Subcutaneous preadipocyte (primary cell): ENCODE data around the gene COG3. TPM values are rescaled to one million over a fixed set of nuclear protein-coding genes. Genes with fewer than 3 reads are reported as not detected.

ENCODE experiments used
- small RNA-seq: library from RNA; depleted of rRNA; stranded (forward); fragments of <200 nt; gene quantifications from one replicate; pipeline ENCODE3, GENCODE V24; 2012
- total RNA-seq: library from RNA; depleted of rRNA; stranded (reverse); fragments of >200 nt; gene quantifications from 2 replicates; pipeline ENCODE4 v1.2.3, GENCODE V29; 2012

COG3 gene, protein sequence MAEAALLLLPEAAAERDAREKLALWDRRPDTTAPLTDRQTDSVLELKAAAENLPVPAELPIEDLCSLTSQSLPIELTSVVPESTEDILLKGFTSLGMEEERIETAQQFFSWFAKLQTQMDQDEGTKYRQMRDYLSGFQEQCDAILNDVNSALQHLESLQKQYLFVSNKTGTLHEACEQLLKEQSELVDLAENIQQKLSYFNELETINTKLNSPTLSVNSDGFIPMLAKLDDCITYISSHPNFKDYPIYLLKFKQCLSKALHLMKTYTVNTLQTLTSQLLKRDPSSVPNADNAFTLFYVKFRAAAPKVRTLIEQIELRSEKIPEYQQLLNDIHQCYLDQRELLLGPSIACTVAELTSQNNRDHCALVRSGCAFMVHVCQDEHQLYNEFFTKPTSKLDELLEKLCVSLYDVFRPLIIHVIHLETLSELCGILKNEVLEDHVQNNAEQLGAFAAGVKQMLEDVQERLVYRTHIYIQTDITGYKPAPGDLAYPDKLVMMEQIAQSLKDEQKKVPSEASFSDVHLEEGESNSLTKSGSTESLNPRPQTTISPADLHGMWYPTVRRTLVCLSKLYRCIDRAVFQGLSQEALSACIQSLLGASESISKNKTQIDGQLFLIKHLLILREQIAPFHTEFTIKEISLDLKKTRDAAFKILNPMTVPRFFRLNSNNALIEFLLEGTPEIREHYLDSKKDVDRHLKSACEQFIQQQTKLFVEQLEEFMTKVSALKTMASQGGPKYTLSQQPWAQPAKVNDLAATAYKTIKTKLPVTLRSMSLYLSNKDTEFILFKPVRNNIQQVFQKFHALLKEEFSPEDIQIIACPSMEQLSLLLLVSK
- 22.8 and 31.5 TPM in 2 replicates for total RNA-seq

GRCh38 chr13:45464687-45465453 is at the start of gene COG3:
COG3 (plus strand) TSS chr13:45464939; CDS start chr13:45465037, 98 bp downstream.

GRCh38 chr13:45417790-45418534 is 46.8 kb upstream of the COG3 start, which contains the start of gene SLC25A30:
SLC25A30 (minus strand) TSS chr13:45418373; CDS start chr13:45411425, 6,948 bp downstream.

Small RNA genes lying within 50 kb of the gene (small RNA-seq; reads per million reads assigned to genes)
- gene RNA5SP27: not detected
- not detected for gene TIMM9P3

Other genes starting within 250 kb of the COG3 start
- gene TPT1, start 123.8 kb upstream of the COG3 start, total RNA-seq: 1,458 and 2,683 TPM in 2 replicates
- gene SLC25A30, start 46.6 kb upstream of the COG3 start, total RNA-seq: 7.0 TPM in 2 replicates
- not detected in 2 replicates for gene ERICH6B, start 150.8 kb downstream of the COG3 start, total RNA-seq
- gene CBY2, start 237.4 kb downstream of the COG3 start, total RNA-seq: not detected in 2 replicates